ENCODE measurements around the gene DNHD1.

Gene DNHD1

GRCh38 chr11:6531267-6531752, 34.2 kb downstream of the DNHD1 start:
- DNase-seq: peak; percentile 14

DNA sequence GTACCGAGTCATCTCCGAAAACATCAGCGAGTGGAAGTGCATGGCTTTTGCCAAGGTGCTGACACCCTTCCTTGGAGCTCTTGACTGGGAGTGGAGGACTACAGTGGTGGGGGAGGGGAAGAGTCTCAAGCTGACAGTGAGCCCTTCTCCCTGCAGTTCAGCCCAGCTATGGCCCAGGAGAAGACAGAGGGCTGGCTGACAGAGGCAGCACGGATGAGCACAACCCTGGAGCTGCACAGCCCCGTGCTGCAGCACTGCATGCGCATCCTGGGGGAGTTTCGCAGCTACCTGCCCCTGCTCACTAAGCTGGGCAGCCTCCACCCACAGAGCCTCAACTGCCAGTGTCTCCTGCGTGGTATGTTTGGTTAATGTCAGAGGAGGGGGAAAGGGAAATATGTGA, 41.4 kb downstream of the DNHD1 start:
- no peak for DNase-seq

DNA sequence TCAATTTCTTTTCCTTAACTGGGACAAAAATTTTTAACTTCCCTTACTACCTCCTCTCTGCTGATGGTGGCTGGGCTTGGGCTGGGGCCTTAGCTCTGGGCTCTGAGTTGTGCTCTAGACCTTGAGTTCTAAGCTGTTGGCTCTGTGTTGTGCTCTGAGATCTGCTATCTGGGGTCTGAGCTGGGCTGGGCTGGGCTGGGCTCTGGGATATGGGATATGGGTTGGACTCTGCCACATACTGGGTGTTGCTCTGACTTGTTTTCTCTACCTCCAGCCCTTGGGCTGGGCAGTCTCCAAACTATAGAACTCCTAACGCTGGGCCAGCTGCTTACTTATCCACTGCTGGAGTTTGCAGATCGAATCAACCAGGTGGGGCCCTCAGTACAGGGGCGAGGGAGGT, 41.9 kb downstream of the DNHD1 start:
- DNase-seq: no peak

DNA sequence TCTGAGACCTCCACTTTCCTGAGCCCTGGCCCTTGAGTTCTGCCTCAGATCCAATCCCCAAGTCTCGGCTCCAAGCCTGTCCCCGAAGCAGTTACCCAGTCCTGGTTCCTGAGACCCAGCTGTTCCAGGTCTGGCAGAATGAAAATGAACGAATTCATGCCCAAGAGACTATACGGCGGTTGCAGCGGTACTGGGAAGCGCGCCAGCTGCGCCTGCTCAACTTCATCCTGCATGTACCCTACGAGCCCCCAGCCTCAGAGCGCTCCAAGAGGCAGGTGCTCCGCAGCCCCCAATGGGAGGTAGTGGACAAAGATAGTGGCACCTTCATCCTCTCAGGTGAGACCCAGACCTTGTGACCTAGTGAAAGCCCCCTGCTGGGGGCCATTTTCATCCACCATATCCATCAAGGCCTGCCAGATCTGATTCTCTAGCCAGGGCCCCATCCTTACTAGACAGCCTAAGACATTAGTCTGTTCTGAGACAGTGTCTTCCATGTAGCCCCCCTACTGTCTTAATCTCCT, 42.7 kb downstream of the DNHD1 start:
- no peak for DNase-seq

DNA sequence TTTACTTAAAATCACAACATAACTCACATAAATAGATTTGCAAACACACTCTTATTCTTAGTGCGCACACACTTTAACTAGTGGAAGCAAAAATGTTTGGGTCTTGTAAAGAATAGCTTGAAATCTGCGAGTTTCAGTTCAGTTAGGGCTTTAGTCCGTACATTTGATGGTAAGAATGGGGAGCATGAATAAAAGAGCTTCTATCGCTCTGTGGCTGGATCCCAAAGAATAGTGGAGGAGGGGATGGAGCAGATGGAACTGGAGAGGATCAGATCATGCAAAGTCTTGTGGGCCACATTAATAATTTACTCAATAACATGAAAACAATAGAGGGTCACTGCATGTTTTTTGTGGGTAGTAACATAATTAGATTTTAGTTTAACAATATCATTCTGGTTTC, 44.3 kb downstream of the DNHD1 start:
- DNase-seq: no peak

DNA sequence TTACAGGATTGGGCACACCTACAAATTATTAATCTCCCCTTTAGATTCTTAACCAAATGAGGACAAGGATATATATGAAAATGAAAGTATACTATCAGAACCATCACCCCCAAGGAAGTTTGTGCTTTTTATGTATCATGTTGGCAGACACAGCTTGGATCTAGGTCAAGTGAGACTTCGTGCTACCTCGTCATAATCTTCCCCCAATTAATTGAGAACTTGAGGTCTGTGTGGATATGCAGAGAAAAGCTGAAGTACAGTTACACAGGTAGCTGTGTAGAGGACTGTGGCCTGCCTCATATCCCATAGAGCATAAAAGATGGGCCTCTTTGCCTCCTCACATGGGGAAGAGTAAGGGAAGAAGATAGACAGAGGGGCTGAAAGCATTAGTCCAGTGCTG, 45.6 kb downstream of the DNHD1 start:
- DNase-seq: no peak

GRCh38 chr11:6544921-6545850, 48.1 kb downstream of the DNHD1 start:
- DNase-seq: no peak

DNA sequence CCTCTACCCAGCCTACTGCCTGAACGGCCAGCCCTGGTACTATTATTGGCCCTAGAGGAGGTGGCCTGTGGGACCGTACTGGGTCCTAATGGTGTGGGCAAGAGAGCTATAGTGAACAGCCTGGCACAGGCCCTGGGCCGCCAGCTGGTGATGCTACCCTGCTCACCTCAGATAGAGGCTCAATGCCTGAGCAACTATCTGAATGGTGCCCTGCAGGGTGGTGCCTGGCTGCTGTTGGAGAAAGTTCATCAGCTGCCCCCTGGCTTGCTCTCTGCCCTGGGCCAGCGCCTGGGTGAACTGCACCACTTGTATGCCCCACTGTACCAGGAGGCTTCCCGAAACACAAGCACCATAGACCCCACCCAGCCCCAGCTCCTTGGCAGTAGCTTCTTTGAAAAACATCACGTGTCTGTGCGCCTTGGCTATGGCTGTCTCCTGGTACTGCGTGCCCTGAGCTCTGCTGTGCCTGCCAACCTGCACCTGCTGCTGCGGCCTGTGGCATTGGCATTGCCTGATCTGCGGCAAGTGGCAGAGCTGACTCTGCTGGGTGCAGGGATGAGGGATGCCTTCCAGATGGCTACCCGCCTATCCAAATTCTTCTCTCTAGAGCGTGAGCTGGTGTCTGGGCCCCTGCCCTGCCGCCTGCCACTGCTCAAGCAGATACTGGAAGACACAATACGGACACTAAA, 49.0 kb downstream of the DNHD1 start:
- no peak for DNase-seq

GRCh38 chr11:6546735-6547134, 49.7 kb downstream of the DNHD1 start:
- DNase-seq: no peak

- DNase-seq: no peak
Measured at GRCh38 chr11:6547177-6547576, 50.1 kb downstream of the DNHD1 start.

DNA sequence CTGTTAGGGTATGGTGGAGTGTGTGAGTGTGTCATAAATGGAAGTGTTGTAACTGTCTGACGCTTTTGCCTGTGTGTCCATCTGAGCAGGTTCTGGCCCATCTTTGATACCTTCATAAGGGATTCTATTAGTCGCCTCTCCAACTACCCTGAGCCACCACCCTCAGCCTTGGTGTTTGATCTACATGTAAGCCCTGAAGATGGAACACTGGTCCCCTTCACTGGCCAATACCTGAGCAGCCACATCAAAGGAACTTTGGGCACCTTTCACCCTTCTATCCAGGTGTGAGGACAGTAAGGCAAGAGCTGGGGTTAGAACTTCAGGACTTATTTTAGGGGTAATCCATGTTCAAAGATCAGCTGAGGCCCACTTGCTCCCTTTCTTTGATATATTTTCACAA, 51.0 kb downstream of the DNHD1 start:
- DNase-seq: no peak

- no peak for DNase-seq
Measured at GRCh38 chr11:6548641-6549040, 51.6 kb downstream of the DNHD1 start.

GRCh38 chr11:6553634-6554033, 56.6 kb downstream of the DNHD1 start:
- DNase-seq: no peak

- DNase-seq: no peak
Measured at GRCh38 chr11:6554828-6555706, 58.0 kb downstream of the DNHD1 start.

GRCh38 chr11:6556139-6556949, 59.3 kb downstream of the DNHD1 start:
- DNase-seq: no peak

- DNase-seq: no peak
Measured at GRCh38 chr11:6557063-6557462, 60.0 kb downstream of the DNHD1 start.

DNA sequence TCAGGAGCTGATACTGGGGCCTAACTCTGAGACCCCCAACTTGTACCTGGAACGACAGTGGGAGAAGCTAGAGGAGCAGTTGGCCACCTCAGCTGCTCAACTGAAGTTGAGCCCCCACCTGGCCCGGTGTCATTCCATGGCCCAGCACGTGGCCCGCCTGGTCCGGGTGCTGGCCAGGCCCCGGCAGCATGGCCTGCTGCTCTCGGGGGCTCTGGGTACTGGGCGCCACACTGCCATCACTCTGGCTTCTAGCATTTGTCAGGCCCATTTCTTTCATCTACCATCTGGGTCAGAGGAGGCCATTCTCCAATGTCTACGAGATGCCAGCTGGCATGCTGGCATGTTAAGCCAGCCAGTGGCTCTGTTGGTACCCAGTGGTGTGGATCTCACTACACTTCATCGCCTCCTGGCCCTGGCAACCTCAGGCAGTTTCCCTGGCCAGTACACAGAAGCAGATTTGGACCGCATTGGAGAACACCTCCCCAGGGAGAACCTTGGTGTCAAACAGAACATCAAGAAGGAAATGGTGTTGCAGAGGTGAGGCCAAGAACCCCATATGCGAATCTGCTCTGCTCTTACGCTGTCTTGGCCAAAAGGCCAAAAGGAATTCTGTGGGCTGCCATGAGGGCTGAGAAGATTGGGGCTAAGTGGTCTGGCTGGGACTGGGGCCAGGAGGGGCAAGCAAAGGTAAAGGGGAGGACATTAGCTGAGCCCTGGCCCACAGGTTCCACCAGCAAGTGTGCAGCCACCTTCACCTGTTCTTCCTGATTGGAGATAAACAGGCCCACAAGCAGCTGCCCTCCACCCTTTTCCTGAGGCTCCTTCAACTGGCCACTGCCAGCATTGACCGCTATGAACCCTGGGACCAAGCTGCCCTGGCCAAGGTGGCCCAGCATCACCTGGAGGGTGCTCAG, 60.9 kb downstream of the DNHD1 start:
- no peak for DNase-seq

GRCh38 chr11:6559369-6559768, 62.3 kb downstream of the DNHD1 start:
- DNase-seq: no peak

DNA sequence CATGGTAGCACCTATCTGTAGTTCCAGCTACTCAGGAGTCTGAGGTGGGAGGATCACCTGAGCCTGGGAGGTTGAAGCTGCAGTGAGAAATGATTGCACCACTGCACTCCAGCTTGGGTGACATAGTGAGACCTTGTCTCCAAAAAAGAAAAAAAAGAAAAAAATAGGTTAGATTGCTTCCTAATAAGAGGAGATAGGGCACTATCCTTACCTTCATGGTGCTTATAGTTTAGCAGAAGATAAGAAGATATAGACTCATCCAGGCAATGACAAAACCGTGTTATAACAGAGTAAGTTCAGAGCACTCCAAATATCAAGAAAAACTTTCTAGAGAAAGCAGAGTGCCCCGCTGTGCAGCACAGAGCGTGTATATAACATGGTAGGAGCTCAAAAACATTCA, 64.2 kb downstream of the DNHD1 start:
- DNase-seq: no peak

GRCh38 chr11:6563121-6563619, 66.1 kb downstream of the DNHD1 start:
- no peak for DNase-seq

- DNase-seq: no peak
Measured at GRCh38 chr11:6563667-6564066, 66.6 kb downstream of the DNHD1 start.
